Left ventricle myocardium superior (tissue), 1 donor: ENCODE results near the gene LMO2. TPM values are rescaled to one million over a fixed set of nuclear protein-coding genes. Genes with fewer than 3 reads are reported as not detected.
"Not testable (repeated sequence)": the region's sequence is repeated elsewhere in the genome, so short reads cannot be mapped to it uniquely, and the experiment has no call there.

Experiments used
- ATAC-seq: fragments of 200-7000 bp; cut with Tn5 transposase; one replicate; pipeline ENCODE4 v1.9.1; 2020; ENCODE audit warnings: mild to moderate bottlenecking, moderate library complexity
- DNase-seq: peaks from one replicate; pipeline ENCODE4 v3.0.0-alpha.2; 2020
- intact Hi-C: fragments of 100-400 bp; cut with micrococcal nuclease; formaldehyde crosslinking; loops from one replicate; pipeline ENCODE4 v1.11.0; 2022
- long read RNA-seq: library from polyadenylated mRNA; unstranded; transcript quantifications from one replicate; pipeline ENCODE4 v2.0.0, GENCODE V29; 2021
- total RNA-seq: library from RNA; stranded (reverse); fragmentation: NEBNext Ultra II Directional; extraction: Animal tissue kit (Norgen Biotek cat#: 25700); gene quantifications from one replicate; pipeline ENCODE4 v1.2.1, GENCODE V29; 2021
- donor health status: DM: no; HTN: yes; CAD: no; lungs with severe emphysema.

LMO2 gene
- total RNA-seq: 10.9 TPM
- long read RNA-seq, transcript LMO2-202 (3 exons, 1,687 nt): major isoform, 13 of 22 reads
- long read RNA-seq, partial matches to known transcripts: 2 of 22 reads
- long read RNA-seq, other reads (novel, unspliced or antisense): 7 of 22 reads

DNA sequence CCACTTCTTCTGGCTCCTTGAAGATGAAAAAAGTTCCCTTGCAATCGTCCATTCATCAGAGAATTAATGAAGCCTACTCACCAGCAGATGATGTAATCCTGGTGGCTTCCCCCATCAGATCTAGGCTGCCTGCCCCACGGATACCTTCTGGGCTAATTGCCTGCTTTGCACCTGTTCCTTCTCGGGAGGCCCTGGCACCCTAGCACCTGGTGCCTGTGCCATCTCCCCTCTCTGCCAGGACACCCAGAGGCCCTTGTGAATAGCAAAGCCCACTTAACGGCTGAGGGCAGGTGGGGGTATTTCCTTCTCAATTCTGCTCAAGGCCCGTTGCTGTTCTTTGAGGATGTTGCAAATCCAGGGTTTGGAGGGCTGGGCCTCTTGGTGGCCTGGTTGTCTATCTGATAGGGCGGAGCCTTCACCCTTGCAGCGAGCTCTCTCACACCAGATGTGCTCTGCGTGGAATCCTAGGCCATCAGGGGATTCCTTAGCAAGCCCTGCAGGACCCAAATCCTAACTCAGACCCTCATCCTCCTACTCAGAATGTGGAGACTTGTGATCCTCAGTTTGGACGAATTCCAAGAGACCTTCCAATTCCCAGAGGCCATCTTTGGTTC is at the start of gene LMO2:
TSS of gene LMO2 (minus strand) at position 363 of the 614 bp plus-strand sequence. CDS start 22,360 bp downstream, outside the sequence.
- ATAC-seq (no peak), DNase-seq (no peak)
- intact Hi-C loops: no loop called here

DNA sequence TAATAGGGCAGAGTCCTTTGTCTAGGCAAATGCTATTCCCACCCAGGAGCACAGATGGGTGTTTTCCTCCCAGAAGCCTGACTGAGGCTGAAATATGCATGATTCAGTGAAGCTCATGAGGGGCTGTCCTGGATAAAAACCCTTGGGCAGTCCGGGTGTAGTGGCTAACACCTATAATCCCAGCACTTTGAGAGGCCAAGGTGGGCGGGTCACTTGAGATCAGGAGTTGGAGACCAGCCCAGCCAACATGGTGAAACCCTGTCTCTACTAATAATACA is 48.6 kb upstream of the LMO2 start:
- intact Hi-C loops: no loop called here
- no peak for ATAC-seq
- DNase-seq: no peak

DNA sequence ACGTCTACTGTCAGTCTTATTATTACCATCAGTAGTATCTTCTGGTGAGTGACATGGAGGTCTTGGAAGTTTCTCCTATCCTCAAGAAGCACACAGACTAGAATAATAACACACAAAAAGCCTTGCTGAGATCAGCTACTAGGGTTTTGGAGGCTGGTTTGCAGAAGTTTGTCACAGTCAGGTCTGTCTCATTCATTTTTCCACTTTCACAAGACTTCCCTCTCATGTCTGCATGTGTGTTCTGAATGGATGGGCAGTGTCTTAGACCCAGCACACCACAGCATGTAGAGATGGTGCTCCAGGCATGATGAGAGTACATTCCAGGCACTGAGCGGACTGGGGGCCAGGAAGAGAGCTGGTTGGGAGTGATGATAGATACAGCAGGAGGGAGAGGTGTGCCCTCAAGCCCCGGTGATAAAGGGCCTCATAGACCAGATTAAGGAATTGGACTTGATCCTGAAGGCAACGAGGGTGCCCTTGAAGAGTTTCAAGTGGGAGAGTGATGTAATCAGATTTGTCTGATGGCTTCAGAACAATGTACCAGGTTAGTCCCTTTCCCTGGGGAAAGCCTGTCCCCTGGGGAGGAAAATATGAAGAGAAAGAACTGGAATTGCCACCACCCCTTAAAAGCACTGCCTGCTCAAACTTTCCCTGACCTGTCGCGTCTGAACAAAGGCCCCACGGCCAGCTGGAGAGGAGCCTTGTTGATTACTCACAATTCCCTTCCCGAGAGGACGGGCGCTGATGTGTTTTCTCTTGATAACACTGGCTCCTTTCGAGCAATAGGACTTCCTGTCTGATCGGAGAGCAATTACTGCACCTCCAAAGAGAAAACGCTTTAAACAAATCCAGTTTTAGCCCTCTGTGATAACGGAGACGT is 45.1 kb upstream of the LMO2 start:
- ATAC-seq (peak; percentile 79), DNase-seq (peak; percentile 69)
- intact Hi-C loops: no loop called here

DNA sequence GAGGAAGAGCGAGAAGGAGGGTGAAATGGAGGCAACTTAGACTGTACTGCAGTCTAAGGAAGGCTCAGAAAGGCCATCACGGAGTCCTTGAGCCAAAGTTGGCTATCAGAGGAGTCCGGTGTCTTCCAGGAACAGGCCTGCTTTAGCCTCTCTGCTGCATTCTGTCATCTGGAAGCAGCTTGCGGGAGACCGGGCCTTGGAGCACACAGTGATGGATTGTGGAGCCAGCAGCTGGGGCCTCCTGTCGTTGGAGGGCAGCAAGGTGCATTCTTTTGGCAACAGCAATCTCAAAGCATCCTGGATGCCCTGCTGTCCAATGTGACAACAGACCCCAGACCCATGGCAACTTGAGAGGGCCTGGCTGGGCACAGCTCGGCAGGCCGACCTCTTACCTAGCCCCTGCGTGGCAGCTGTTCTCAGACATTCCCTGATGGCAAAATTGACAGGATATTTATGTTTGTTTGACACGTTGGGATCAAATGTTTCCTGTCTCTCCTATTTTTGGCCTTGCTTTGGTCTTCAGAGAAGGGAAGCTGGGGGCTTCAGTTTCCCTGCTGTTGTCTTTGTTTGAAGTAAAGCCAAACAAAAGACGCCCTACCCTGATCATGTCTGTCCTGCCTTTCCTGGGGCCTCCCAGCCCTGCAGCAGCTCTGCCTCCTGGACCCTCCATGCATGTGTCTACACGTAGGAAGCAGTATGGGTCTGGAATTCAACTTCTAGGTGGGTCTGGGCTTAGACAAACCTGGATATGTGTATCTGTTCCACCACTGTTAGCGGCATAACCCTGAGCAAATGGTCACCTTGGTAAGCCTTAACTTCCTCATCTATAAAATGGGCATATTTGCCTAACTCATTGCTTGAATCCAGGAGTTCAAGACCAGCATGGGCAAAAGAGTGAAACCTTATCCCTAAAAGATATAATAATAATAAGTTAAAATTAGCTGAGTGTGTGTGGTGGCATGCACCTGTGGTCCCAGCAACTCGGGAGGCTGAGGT is 43.9 kb upstream of the LMO2 start:
- intact Hi-C loops: no loop called here
- DNase-seq (no peak), ATAC-seq (no peak)

DNA sequence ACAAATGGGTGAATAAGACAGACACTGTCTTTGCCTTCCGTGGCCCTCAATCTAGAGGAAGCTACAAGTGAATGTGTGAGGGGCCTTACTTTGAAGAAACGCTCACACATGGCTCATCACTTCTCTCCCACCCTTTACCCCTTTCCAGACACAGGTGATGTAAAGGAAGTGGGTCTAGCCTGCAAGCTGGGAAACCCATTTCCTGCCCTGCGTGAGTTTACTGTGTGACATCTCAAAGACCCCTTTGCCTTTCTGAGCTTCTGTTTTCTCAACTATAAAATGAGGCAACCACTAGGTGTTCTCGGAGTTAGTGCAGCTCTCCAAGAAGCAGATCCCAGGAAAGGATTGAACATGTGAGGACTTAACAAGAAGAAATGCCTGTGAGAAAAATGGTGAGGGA is 43.1 kb upstream of the LMO2 start:
- ATAC-seq: no peak
- intact Hi-C loops: no loop called here
- no peak for DNase-seq

DNA sequence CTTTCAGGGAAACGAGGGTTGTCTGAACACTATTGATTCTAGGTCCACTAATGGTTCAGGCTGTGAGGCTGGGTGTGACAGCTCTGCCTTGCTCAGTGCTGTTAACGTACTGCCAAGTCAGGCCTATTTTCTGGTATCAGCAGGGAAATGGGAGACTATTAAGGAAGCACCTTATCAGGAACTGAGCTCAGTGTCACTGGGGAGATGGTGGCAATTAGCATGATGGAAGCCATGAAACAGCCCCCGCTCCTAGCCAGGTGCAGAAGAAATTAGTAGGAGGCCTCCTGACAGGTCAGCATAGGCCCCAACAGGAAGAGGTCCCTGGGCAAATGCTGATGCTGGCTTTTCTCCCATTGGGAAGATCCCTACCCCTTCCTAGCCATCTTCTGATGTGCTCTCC is 42.6 kb upstream of the LMO2 start:
- intact Hi-C loops: no loop called here

DNA sequence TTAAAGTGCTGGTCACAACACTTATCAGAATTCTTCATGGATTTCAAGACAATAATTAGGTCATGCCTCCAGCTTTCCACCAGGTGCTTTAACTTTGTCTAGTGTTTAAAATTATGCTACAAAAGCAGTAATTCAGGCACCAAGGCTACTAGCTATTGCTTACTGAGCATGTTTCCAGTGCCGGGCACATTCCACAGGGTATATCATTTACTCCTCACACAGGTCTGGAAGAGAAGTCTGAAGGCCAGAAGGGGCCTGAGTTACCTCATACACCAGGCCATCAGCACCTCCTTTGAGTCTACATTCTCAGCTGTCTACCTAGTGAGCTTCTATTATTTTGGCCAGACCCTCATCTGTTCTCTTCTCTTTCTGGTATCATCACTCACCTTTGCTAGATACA is 41.7 kb upstream of the LMO2 start:
- no peak for ATAC-seq
- DNase-seq: no peak
- intact Hi-C loops: no loop called here

More for the DNA sequence above, 42.6 kb upstream of the LMO2 start:
- DNase-seq (no peak), ATAC-seq (peak; percentile 11)

DNA sequence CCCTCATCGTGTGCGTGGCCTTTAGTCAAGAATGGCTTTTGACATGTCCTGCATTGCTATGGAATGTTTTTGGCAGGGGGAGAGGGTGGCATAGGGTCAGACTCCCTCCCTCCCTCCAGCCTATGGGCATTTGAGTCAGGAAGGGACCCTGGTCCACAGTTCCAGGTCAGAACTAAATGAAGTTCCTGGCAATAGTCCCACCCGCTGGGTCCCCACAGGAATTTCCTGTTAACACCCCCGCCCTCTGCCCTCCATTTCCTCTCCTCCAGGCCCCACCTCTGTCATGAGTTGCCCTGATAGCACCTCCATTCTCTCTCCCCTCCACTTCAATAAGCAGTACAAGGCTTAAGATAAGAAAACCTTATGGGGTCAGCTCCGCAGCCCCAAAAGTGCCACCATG is 40.8 kb upstream of the LMO2 start:
- DNase-seq: no peak
- intact Hi-C loops: no loop called here

DNA sequence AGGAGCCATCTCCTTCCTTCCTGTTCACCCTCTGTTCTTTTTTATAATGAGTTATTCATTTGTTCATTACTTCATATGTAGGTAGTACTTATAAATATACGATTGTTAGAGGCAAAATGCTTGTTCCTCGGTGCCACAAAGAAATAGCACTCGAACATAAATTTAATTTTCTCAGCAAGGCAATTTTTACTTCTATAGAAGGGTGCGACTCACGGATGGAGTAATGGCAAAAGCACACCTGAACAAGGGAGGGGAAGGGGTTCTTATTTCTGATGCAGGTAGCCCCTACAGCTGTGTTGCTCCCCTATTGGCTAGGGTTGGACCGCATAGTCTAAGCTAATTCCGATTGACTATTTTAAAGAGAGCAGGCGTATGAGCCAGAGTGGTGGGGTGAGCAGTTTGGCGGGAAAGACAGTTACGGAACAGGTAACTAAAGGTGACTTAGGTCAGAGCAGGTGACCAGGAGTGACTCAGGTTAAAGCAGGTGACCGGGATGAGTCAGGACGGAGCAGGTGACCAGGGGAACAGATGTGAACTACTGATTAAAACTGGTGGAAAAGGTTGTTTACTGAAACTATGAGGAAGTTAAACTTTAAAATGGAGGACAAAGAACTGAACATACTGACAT is 40.0 kb upstream of the LMO2 start:
- intact Hi-C loops, DNase-seq, ATAC-seq: not testable (repeated sequence)

More for the DNA sequence above, 40.8 kb upstream of the LMO2 start:
- no peak for ATAC-seq

DNA sequence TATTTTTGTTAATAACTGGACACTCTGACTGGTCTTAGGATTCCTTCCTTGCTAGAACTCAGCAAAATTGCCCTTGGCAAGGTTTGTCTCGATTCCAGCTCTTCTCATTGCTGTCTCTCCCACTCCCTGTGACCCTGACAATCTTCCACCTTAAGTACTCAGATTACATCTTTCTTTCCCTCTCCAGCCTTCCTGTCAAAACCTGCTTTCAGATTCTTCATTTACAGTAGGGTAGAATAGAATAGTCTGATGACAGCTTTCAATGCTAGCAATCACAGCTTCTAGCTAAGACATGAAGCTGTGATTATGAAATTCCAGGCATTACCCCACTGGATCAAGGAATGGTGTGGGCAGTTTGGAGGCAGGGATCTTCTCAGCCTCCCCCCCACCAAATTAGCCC is 39.2 kb upstream of the LMO2 start:
- no peak for ATAC-seq
- no peak for DNase-seq
- intact Hi-C loops: no loop called here

DNA sequence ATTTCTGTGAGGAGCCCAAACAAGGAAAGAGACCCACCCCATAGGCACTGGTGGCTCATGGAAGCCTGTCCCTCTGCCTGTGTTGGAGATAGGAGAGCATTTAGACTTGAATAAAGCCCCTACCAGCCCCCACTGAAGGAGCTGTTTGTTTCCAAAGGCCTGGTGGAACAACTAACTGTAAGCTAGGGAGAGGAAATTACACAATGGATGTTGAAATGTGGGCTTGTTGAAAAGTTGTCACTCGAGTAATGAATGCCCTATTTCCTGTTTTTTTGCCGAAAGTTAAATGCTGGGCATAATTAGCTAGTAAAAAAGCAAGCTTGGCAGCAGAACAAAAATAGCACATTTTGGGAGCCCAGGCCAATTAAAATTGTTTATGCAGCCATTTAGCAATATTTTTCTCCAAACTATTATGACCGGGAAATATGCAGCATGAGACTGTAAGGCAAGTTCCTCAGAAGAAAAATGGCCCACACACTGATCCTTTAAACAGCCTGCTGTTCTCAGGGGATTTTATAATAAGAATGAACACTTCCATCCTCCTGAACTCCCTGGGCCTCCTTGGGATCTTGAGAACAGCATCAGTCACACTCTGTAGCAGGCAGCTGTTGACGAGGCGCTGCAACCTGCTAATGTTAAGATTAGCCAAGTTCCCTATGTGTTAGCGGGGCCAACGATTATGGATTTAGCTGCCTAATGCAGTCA is 38.6 kb upstream of the LMO2 start:
- intact Hi-C loops: no loop called here
- ATAC-seq (peak; percentile 88), DNase-seq (peak; percentile 43)

DNA sequence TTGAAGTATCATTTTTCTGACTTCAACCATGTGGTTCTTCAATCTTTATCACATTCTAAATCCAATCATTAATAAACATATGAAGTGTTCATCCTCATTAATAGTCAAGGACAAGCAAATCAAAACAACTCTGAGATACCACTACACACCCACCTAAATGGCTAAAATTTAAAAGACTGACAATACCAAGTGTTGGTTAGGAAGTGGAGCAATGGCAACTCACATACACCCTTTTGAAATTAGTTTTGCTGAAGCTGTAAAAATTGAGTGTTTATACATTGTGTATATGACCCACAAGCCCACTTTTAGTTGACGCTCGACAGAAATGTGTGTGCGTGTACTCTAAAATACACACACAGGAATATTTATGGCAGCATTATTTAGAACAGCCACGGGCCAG is 36.7 kb upstream of the LMO2 start:
- intact Hi-C loops: no loop called here
- ATAC-seq (no peak), DNase-seq (no peak)

DNA sequence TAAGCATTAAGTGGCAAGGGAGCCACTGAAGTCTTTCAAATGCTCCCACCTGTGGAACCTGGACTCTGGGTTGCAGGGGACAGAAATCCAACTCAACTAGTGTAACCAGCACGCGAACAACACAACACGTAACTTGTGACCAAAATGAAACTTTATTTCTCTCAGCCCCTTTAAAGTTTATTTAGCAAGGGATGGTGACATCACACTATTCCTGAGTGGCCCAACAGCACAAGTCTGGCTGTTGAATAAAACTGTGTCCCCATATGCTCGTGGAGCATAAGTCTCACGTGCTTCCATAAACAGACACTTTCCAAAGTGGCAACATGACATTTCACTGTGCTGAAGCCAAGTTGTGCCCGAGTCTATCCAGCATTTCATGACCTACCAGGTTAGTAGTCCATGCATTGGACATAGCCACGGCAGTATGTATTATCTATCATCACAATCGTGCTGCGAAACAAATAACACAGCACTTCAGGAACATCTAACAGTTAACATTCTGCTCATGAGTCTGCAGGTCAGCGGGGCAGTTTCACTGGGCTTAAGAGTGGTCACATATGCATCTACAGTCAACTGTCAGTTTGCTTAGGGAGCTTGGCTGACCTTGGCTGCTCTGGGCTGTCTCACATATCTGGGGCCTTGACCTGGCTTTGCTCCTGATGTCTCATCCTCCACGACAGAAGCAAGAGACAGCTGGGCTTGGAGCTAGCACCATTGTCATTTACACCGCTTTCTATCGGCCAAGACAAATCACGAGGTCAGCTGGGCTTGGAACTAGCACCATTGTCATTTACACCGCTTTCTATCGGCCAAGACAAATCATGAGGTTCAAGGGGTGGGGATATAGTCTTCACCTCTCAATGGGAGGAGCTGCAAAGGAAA is 35.0 kb upstream of the LMO2 start:
- ATAC-seq (no peak), DNase-seq (no peak)
- intact Hi-C loops: no loop called here

DNA sequence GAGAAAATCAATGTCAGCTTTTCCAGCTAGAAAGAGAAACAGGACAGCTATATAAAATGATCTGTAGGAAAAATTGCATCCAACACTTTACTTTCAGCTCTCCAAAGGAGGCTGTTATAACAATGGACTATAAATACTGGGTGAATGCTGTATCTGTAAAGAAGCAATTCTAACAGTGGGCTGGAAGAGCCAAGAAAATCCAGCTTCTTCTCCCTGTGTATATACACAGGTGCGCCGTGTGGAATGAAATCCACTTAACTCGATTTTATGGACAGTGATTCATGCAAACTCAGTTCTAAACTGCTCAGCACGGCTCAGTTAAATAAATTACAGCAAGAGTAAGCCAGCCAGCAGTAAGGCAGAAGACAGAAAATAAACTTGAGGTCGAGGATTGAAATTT is 32.5 kb upstream of the LMO2 start:
- DNase-seq (no peak), ATAC-seq (no peak)
- intact Hi-C loops: no loop called here

DNA sequence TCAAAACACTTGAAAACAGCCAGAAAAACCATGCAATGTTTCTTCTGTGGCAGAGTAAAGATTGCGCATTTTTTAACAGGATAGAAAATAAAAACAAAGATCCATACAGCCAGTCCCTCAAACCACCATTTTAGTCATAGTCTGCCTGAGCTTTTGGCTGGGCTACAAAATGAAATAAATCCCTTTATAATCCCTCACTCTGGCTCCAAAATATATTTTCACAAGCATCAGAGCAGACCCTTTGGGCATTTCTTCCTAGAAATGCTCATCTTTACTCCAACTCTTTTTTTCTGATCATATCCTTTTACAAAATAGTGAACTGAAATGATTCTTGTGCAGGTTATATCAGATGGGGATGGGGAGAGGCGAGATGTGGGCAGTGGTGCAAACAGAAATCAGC is 31.8 kb upstream of the LMO2 start:
- intact Hi-C loops: no loop called here
- no peak for ATAC-seq
- DNase-seq: no peak

DNA sequence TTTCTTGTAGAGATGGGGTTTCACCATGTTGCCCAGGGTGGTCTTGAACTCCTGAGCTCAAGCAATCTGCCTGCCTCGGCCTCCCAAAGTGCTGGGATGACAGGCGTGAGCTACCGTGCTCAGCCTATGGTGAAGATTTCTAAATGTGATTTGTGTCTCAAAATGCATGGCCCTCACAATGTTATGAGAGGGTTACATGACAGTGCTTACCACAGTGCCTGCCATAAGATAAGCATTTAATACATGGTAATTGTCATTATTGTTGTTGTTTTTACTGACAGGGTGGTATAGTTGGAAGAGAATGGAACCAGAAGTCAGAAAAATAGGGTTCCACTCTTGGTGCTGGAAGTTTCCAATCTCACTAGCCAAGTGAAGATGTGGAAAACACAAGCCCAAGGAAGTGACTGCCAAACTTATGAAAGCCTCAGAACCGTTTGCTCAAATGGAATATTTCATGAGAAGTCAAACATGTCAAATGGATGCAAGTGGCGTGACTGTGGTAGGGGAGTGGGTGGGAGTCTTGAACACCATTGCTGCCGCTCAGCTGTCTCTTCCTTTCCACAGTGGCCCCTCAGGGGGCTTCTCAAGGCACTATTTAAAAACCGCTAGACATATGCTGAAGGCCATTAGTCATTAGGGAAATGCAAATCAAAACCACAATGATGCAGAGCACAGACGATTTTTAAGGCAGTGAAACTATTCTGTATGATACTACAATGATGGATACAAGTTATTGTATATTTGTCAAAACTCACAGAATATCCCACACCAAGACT is 29.1 kb upstream of the LMO2 start:
- intact Hi-C loops: no loop called here
- ATAC-seq: no peak
- no peak for DNase-seq

DNA sequence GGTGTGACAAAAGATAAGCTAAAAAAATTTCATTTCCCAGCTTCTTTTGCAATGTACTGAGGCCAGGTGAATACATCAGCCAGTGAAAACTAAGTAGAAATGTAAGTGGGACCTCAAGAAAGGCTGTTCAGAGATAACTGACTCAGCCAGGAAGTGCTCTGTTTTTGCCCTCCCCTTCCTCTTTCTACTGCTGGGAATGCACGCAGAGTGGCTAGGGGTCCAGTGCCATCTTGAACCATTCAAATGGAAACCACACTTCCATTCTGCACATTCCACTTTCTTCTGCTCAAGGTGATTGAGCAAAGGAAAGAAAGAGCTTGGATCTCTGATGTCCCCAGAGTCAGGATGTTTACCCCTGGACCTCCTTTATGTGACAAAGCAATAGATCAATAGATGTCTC is 27.8 kb upstream of the LMO2 start:
- ATAC-seq (no peak), DNase-seq (no peak)
- intact Hi-C loops: no loop called here
